ENCODE measurements around the gene ARL14EP. TPM values are rescaled to one million over a fixed set of nuclear protein-coding genes. Genes with fewer than 3 reads are reported as not detected.

The ARL14EP gene
- total RNA-seq, 1 donor, result 29.7 TPM

- H3K4me3 ChIP-seq (ENCODE audit: insufficient read depth, low read length), result no peak overlapping the region
- H3K79me2 ChIP-seq (ENCODE audit: insufficient read depth, low read length), result no peaks in the 10 kb centered on the region
- H4K20me1 ChIP-seq (ENCODE audit: insufficient read depth, low read length), result no peaks in the 10 kb centered on the region
Observed at GRCh38 chr11:30345644-30346043, 22.7 kb downstream of the ARL14EP start.

GRCh38 chr11:30346068-30346688 is 23.3 kb downstream of the ARL14EP start:
- Histone ChIP-seq H2AFZ (ENCODE audit: low read length) (no peak overlapping the region), H3K27ac (ENCODE audit: low read depth, low read length) (no peak overlapping the region), H3K4me2 (ENCODE audit: insufficient read depth, low read length) (no peak overlapping the region), H3K4me1 (ENCODE audit: insufficient read depth, low read length) (no peaks in the 10 kb centered on the region), H3K79me2 (ENCODE audit: insufficient read depth, low read length) (no peaks in the 10 kb centered on the region), H3K36me3 (ENCODE audit: insufficient read depth, low read length) (no peaks in the 10 kb centered on the region), H4K20me1 (ENCODE audit: insufficient read depth, low read length) (no peaks in the 10 kb centered on the region), H3K9me3 (ENCODE audit: low read depth, low read length) (no peaks in the 10 kb centered on the region), H3K4me3 (ENCODE audit: insufficient read depth, low read length) (no peak overlapping the region), H3K27me3 (ENCODE audit: insufficient read depth, low read length) (no peaks in the 10 kb centered on the region)
- TF ChIP-seq CTCF (IDR thresholded peaks at IDR 0.05; ENCODE audit: extremely low read depth, low read depth, low read length), result peak; percentile 67
- DNase-seq (ENCODE audit: insufficient read length, low spot score, missing footprints), result no peak

More at GRCh38 chr11:30345644-30346043, 22.7 kb downstream of the ARL14EP start:
- no peaks in the 10 kb centered on the region for H3K4me1 ChIP-seq (ENCODE audit: insufficient read depth, low read length)
- H2AFZ ChIP-seq (ENCODE audit: low read length), result no peak overlapping the region
- no peak overlapping the region for H3K27ac ChIP-seq (ENCODE audit: low read depth, low read length)
- TF ChIP-seq CTCF (IDR thresholded peaks at IDR 0.05; ENCODE audit: extremely low read depth, low read depth, low read length), result no peak
- no peaks in the 10 kb centered on the region for H3K27me3 ChIP-seq (ENCODE audit: insufficient read depth, low read length)
- no peaks in the 10 kb centered on the region for H3K36me3 ChIP-seq (ENCODE audit: insufficient read depth, low read length)
- H3K9me3 ChIP-seq (ENCODE audit: low read depth, low read length), result no peaks in the 10 kb centered on the region
- H3K4me2 ChIP-seq (ENCODE audit: insufficient read depth, low read length), result no peak overlapping the region
- DNase-seq (ENCODE audit: insufficient read length, low spot score, missing footprints), result no peak

DNA sequence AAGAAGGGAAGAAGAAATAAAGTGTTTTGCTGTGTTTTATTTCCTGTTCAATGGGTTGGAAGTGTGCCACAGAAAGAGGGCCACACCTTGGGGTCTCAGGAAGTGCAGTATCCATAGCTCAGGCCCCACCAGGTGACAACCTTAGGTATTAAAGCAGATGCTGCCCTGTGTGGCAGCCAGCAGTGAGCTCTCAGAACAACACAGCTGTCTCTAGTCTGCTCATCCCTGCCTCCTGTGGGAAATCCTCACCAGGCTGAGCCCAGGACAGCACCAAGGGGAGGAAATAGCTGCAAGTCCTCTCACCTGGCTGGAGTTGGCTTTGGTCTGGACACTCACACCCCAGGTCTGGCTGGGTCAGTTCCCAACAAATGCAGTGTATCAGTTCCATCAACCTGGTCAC is 25.1 kb downstream of the ARL14EP start:
- no peak for DNase-seq (ENCODE audit: insufficient read length, low spot score, missing footprints)

GRCh38 chr11:30349885-30350284 is 27.0 kb downstream of the ARL14EP start:
- DNase-seq (ENCODE audit: insufficient read length, low spot score, missing footprints), result peak; percentile 4
- no peak overlapping the region for H3K27ac ChIP-seq (ENCODE audit: low read depth, low read length)
- H3K4me3 ChIP-seq (ENCODE audit: insufficient read depth, low read length), result no peak overlapping the region
- no peaks in the 10 kb centered on the region for H4K20me1 ChIP-seq (ENCODE audit: insufficient read depth, low read length)
- no peaks in the 10 kb centered on the region for H3K36me3 ChIP-seq (ENCODE audit: insufficient read depth, low read length)
- H3K27me3 ChIP-seq (ENCODE audit: insufficient read depth, low read length), result no peaks in the 10 kb centered on the region
- H2AFZ ChIP-seq (ENCODE audit: low read length), result no peak overlapping the region
- no peaks in the 10 kb centered on the region for H3K9me3 ChIP-seq (ENCODE audit: low read depth, low read length)
- no peak overlapping the region for H3K4me2 ChIP-seq (ENCODE audit: insufficient read depth, low read length)
- no peaks in the 10 kb centered on the region for H3K79me2 ChIP-seq (ENCODE audit: insufficient read depth, low read length)
- no peaks in the 10 kb centered on the region for H3K4me1 ChIP-seq (ENCODE audit: insufficient read depth, low read length)
- TF ChIP-seq CTCF (IDR thresholded peaks at IDR 0.05; ENCODE audit: extremely low read depth, low read depth, low read length), result no peak

More for the DNA sequence above, 25.1 kb downstream of the ARL14EP start:
- no peak overlapping the region for H3K4me2 ChIP-seq (ENCODE audit: insufficient read depth, low read length)
- H3K4me3 ChIP-seq (ENCODE audit: insufficient read depth, low read length), result no peak overlapping the region
- no peaks in the 10 kb centered on the region for H3K4me1 ChIP-seq (ENCODE audit: insufficient read depth, low read length)
- H3K27me3 ChIP-seq (ENCODE audit: insufficient read depth, low read length), result no peaks in the 10 kb centered on the region
- no peak overlapping the region for H2AFZ ChIP-seq (ENCODE audit: low read length)
- no peaks in the 10 kb centered on the region for H3K36me3 ChIP-seq (ENCODE audit: insufficient read depth, low read length)
- H3K79me2 ChIP-seq (ENCODE audit: insufficient read depth, low read length), result no peaks in the 10 kb centered on the region
- no peaks in the 10 kb centered on the region for H3K9me3 ChIP-seq (ENCODE audit: low read depth, low read length)
- H4K20me1 ChIP-seq (ENCODE audit: insufficient read depth, low read length), result no peaks in the 10 kb centered on the region
- no peak overlapping the region for H3K27ac ChIP-seq (ENCODE audit: low read depth, low read length)
- no peak for TF ChIP-seq CTCF (IDR thresholded peaks at IDR 0.05; ENCODE audit: extremely low read depth, low read depth, low read length)
